Bronchial epithelial cell (primary cell): ENCODE measurements around the gene TDRD10. TPM values are rescaled to one million over a fixed set of nuclear protein-coding genes. Genes with fewer than 3 reads are reported as not detected.
A peak's percentile ranks its signal among the peaks of the same experiment; 100 is the strongest.

Experiments used
- DNase-seq: peaks from one replicate; pipeline ENCODE4 v3.0.0-alpha.2; 2010; ENCODE audit warnings: low read depth
- FAIRE-seq: peaks from 2 replicates; lab custom pipeline; 2011; peaks lifted over from hg19 to GRCh38; lab: Jason Lieb, UNC
- H3K27me3 ChIP-seq: 2 replicates; pipeline ENCODE4 v1.5.1; 2011; ENCODE audit warnings: low read length; ENCODE audit not compliant: control insufficient read depth, insufficient read depth
- H3K36me3 ChIP-seq: 2 replicates; pipeline ENCODE4 v1.5.1; 2011; ENCODE audit warnings: low read length; ENCODE audit not compliant: control insufficient read depth, insufficient read depth
- H3K4me3 ChIP-seq: 2 replicates; pipeline ENCODE4 v1.5.1; 2011; ENCODE audit warnings: mild to moderate bottlenecking, low read depth, low read length, control low read depth
- total RNA-seq: library from RNA; depleted of rRNA; stranded (reverse); fragments of >200 nt; gene quantifications from 2 replicates; pipeline ENCODE4 v1.2.1, GENCODE V29; 2014
- TF ChIP-seq, protein P1 (sequence below): IDR thresholded peaks from 2 replicates; pipeline ENCODE4 v1.5.1; 2011; ENCODE audit warnings: mild to moderate bottlenecking, moderate library complexity, low read length, control low read depth, inconsistent platforms; ENCODE audit not compliant: insufficient read depth, severe bottlenecking

Gene TDRD10
- total RNA-seq, 1 donor from 2014 or later = under 0.01 TPM

DNA sequence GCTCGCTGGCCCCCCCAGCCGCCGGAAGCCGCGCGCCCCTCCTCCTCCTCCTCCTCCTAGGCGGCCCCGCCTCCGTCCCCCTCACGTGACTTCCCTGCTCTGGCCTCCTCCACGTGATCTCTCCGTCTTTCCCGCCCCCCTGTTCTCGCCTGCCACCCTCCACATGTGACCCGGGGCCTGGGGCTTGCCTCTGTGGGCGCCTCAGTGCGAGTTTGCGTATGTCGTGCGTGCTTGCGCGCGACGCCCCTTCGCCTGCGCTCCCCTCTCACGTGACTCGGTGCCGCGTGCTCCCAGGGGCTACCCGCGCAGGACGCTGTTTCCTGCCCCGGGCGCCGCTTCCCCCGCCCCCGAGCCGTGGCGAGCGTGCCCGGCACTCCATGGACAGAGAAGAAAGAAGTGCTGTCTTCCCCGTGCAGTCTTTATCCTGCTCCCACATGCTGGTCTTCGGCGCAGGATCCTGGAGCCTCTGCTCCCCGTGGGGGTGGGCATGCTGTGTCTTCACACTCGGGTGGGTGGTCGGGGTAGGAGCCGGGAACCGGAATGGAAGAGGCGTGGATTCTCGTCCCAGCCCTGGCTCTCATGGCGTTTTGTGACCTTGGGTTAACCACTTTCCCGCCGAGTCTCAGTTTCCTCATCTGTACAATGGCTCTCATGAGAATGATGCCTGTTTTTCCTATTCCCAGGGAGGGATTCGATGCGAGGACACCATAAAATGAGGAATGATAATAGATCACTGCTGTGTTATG lies 56.9 kb downstream of the TDRD10 start:
- FAIRE-seq (no peak), DNase-seq (peak; percentile 80)
- Histone ChIP-seq H3K36me3 (peaks cover 13% of the 10 kb centered on the region), H3K4me3 (peak overlapping the region; percentile 63), H3K27me3 (no peaks in the 10 kb centered on the region)
- TF ChIP-seq, protein P1, sequence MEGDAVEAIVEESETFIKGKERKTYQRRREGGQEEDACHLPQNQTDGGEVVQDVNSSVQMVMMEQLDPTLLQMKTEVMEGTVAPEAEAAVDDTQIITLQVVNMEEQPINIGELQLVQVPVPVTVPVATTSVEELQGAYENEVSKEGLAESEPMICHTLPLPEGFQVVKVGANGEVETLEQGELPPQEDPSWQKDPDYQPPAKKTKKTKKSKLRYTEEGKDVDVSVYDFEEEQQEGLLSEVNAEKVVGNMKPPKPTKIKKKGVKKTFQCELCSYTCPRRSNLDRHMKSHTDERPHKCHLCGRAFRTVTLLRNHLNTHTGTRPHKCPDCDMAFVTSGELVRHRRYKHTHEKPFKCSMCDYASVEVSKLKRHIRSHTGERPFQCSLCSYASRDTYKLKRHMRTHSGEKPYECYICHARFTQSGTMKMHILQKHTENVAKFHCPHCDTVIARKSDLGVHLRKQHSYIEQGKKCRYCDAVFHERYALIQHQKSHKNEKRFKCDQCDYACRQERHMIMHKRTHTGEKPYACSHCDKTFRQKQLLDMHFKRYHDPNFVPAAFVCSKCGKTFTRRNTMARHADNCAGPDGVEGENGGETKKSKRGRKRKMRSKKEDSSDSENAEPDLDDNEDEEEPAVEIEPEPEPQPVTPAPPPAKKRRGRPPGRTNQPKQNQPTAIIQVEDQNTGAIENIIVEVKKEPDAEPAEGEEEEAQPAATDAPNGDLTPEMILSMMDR = no peak

DNA sequence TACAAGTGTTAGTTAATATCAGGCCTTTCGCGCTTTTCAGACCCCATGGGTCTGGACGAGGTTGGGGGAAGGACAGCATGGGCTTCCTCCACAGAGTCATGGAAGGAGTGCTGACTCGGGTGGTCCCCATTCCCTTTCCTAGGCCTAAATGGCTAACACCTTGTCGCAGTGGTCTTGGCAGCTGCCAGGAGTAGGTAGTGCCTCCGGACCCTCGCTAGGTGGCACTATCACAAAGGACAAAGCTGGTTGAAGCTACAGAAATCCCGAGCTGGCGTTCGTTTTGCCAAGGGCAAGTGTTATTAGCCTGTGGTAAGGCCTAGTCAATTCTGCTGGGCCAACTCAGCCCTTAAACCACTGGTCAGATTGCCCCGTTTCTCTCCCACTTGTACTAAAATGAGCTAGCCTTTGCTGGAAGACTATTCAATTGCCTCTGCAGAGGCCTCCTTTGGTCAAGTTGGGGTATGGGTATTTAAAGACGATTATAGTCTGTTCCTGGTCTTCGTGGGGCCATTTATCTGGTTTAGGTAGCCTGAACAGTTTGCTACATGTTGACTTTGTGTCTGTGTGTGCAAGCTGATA lies 57.5 kb downstream of the TDRD10 start:
- FAIRE-seq = peak; percentile 55
- no peaks in the 10 kb centered on the region for H3K27me3 ChIP-seq
- H3K36me3 ChIP-seq = peaks cover 11% of the 10 kb centered on the region
- TF ChIP-seq, protein P1 = peak; percentile 97
- peak; percentile 80 for DNase-seq
- peak overlapping the region; percentile 63 for H3K4me3 ChIP-seq

DNA sequence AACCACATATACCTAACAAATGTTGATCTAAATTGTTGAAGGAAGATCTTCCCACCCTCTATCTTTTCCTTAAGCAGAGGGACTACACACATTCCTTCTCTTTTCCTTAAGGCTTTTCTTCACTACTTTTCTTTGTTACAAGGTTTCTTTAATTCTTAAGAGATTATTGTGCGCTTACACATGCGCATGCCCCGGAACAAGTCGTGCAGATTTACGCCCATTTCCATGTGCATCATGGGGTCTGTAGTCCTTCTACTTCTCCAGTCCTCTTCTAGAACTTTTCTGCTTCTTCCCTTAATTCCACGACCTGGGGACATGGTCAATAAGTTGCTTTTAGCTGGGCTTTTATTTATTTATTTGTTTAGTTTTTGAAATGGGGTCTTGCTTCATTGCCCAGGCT lies 63.9 kb downstream of the TDRD10 start:
- H3K27me3 ChIP-seq = peaks cover 4% of the 10 kb centered on the region
- FAIRE-seq = no peak

DNA sequence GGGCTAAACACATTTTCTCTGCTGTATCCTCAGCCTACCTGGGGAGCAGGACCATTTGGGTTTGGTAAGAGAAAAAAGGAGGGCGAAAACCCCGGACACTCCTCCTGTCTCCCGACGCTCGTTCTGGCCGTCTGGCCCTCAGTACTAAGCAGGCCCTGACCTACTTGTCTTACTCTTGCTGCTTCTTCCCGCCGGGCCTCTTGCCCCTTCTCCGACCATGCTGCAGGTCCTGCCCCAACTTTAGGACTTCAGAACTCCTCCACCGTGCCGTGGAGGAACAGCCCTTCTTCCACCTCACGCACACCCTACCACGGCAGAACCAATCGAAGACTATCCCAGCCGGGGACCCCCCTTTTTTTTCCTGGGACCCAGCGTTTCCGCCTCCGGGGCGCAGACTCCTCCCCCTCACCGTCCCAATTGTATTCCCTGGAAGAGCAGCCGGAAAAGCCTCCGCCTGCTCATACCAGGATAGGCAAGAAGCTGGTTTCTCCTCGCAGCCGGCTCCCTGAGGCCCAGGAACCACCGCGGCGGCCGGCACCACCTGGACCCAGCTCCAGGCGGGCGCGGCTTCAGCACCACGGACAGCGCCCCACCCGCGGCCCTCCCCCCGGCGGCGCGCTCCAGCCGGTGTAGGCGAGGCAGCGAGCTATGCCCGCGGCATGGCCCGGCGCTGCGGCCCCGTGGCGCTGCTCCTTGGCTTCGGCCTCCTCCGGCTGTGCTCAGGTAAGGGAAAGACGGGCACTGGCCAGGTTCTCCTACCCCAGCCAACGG lies 65.6 kb downstream of the TDRD10 start, which contains the start of gene CHRNB2:
Gene CHRNB2, plus strand, starts transcription at position 393 of the 771 bp plus-strand sequence. Its CDS starts 267 bp downstream, at position 660.
- DNase-seq = peak; percentile 15
- H3K27me3 ChIP-seq = peaks cover 4% of the 10 kb centered on the region
- FAIRE-seq = no peak
- H3K4me3 ChIP-seq = no peak within 1 kb of the TSS
- TF ChIP-seq, protein P1 = no peak
- no peaks in the 10 kb centered on the region for H3K36me3 ChIP-seq

More for the DNA sequence above, 63.9 kb downstream of the TDRD10 start:
- TF ChIP-seq, protein P1 = no peak
- H3K36me3 ChIP-seq = no peaks in the 10 kb centered on the region
- H3K4me3 ChIP-seq = no peak overlapping the region
- no peak for DNase-seq

DNA sequence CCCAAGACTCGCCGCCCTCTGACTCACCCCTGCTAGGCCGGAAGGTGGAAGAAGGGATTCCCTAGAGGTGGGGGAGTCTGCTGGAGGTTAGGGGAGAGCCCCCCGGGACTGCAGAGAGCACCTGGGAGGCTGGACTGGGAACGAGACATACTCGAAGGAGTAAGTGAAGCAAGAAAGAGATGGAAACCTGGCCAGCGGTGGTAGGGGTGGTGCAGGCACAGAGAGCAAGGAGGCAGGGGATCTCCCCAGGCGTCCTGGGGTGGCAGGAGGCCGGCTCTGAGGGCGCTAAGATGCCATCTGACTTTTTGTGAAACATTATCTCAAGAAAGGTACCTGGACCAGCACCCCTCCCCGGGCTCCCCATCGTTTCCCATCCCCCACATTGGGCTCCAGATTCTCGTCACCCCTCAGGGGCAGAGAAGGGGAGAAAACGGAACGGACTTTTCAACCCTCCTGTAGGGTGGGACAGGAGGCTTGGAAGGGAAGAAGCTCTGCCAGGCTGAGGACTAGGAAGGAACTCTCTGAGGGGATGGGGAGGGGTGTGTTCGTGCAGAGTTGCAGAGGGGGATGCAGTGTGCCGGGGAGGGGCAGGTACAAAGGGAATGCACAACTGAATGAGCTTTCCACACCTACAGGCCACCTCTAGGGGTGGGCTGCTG lies 66.3 kb downstream of the TDRD10 start:
- Histone ChIP-seq H3K27me3 (peaks cover 4% of the 10 kb centered on the region), H3K4me3 (no peak overlapping the region), H3K36me3 (no peaks in the 10 kb centered on the region)
- DNase-seq = no peak
- TF ChIP-seq, protein P1 = no peak
- FAIRE-seq = no peak
